Body of pancreas (tissue), 4 donors: Measurements from ENCODE around the gene DMRT1.

Experiments used
- POLR2A ChIP-seq, 3 donors: fragments of 450-650 bp; IDR thresholded peaks; one replicate each; pipeline ENCODE4 v1.6.1; 2016; ENCODE audit warnings: antibody characterized with exemption in 3 of 3, mild to moderate bottlenecking in 2 of 3
- TF ChIP-seq, protein P1 (sequence below), 7 experiments: fragments of 450-650 bp in 4 of 7; fragments of 200-600 bp in 3 of 7; sonication (generic) in 3 of 7; IDR thresholded peaks; one replicate each; pipeline ENCODE4 v1.5.1; 2016 to 2019; ENCODE audit warnings: antibody characterized with exemption in 7 of 7

DNA sequence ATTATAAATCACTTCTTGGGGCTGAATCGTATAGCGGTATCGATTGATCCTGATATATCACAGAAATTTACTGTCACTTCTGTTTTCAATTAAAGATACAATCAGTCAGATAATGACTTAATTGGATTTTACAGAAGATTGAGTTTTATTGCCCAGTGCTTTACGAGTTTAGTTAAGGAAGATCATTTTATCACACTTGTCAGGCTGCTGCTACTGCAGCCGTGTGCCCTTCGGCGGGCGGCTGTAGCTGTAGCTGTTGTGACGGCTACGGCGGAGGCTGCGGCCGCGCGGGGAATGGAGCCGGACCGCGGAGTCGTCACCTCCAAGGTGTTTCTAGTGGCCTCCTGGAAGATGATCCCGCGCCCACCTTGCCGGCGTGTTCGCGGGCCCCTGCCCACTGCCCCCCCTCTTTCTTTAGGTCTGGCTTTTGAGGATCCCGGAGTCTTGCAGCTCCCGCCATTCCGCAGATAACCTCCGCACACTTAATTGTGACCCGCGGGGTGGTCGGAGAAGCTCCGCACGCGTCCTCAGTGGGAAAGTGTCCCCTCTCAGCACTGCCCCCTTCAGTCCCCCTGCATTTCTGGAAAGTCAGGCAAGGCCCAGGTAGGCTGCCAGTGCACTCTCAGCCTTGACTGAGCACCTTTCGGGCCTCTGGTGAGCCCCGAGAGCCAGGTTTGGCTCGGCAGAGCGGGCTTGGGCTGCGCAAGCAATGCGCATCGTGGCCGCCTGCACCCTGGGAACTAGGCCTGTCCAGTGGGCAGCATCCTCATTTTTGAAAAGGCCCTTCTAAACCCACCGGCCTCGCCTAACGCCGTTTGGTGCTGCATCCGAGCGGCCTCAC, 128.0 kb downstream of the DMRT1 start:
- TF ChIP-seq, protein P1, sequence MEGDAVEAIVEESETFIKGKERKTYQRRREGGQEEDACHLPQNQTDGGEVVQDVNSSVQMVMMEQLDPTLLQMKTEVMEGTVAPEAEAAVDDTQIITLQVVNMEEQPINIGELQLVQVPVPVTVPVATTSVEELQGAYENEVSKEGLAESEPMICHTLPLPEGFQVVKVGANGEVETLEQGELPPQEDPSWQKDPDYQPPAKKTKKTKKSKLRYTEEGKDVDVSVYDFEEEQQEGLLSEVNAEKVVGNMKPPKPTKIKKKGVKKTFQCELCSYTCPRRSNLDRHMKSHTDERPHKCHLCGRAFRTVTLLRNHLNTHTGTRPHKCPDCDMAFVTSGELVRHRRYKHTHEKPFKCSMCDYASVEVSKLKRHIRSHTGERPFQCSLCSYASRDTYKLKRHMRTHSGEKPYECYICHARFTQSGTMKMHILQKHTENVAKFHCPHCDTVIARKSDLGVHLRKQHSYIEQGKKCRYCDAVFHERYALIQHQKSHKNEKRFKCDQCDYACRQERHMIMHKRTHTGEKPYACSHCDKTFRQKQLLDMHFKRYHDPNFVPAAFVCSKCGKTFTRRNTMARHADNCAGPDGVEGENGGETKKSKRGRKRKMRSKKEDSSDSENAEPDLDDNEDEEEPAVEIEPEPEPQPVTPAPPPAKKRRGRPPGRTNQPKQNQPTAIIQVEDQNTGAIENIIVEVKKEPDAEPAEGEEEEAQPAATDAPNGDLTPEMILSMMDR (IDR thresholded peaks at IDR 0.05), result no peak
- no peak for TF ChIP-seq POLR2A (IDR thresholded peaks at IDR 0.05)
